ENCODE results near the gene NBEAL1. TPM values are rescaled to one million over a fixed set of nuclear protein-coding genes. Genes with fewer than 3 reads are reported as not detected.
"Not testable (repeated sequence)": the region's sequence is repeated elsewhere in the genome, so short reads cannot be mapped to it uniquely, and the experiment has no call there.

The NBEAL1 gene
- total and polyA plus RNA-seq, 11 donors = 3.1 to 26.9 (median 18.1) TPM

DNA sequence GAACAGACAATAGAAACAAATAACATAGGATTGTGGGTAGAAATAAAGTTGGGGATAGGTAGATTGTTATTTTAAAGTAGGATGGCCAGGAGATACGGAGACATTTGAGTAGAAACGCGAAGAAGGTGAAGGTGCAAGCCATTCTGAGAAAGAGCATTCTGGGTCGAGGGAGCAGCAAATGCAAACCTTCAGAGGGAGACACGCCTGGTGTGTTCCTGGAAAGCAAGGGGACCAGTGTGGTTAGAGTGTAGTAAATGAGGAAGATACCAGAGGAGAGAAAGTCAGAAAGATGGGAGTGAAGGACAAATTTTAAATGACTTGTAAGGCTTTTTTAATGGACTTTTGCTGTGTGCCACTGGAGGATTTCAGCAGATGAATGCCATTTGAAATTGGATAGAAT is 225.8 kb downstream of the NBEAL1 start:
- intact Hi-C loops (cut with DNase I) = no loop called here
- WGBS, 4 donors = 71 to 73% (median 72%) methylated on average over 5 of the region's 5 CpGs
- H3K27ac ChIP-seq = peak overlapping the region in 1 of 12 donors; percentile 92
- ATAC-seq = no peak
- peaks cover 0 to 35% (median 21%) of the 10 kb centered on the region in 9 donors for H3K36me3 ChIP-seq
- peaks cover 0 to 26% (median 15%) of the 10 kb centered on the region in 12 donors for H3K4me1 ChIP-seq
- peak overlapping the region in 8 of 12 donors; percentile 63 to 96 (median 74) for H3K4me3 ChIP-seq
- H3K9me3 ChIP-seq = no peaks in the 10 kb centered on the region
- no peaks in the 10 kb centered on the region for H3K27me3 ChIP-seq
- DNase-seq = no peak
- TF ChIP-seq, protein P1, sequence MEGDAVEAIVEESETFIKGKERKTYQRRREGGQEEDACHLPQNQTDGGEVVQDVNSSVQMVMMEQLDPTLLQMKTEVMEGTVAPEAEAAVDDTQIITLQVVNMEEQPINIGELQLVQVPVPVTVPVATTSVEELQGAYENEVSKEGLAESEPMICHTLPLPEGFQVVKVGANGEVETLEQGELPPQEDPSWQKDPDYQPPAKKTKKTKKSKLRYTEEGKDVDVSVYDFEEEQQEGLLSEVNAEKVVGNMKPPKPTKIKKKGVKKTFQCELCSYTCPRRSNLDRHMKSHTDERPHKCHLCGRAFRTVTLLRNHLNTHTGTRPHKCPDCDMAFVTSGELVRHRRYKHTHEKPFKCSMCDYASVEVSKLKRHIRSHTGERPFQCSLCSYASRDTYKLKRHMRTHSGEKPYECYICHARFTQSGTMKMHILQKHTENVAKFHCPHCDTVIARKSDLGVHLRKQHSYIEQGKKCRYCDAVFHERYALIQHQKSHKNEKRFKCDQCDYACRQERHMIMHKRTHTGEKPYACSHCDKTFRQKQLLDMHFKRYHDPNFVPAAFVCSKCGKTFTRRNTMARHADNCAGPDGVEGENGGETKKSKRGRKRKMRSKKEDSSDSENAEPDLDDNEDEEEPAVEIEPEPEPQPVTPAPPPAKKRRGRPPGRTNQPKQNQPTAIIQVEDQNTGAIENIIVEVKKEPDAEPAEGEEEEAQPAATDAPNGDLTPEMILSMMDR (IDR thresholded peaks at IDR 0.05) = no peak
- no peak for TF ChIP-seq POLR2A (IDR thresholded peaks at IDR 0.05)

DNA sequence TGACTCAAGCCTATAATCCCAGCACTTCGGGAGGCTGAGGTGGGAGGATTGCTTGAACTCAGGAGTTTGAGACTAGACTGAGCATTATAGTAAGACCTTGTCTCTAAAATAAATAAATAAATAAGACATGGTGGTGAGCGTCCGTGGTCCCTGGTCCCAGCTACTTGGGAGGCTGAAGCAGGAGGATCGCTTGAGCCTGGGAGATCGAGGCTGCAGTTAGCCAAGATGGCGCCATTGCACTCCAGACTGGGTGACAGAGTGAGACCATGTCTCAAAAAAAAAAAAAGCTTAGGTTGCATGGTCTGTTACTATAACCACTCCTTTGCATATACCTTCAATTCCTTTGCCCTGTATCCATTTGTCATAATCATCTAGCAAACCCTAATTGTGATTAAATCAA is 227.8 kb downstream of the NBEAL1 start:
- Histone ChIP-seq H3K4me1 (peaks cover 0 to 26% (median 15%) of the 10 kb centered on the region in 12 donors), H3K9me3 (no peaks in the 10 kb centered on the region), H3K27me3 (no peaks in the 10 kb centered on the region), H3K36me3 (peaks cover 0 to 55% (median 40%) of the 10 kb centered on the region in 9 donors), H3K4me3 (no peak overlapping the region), H3K27ac (no peak overlapping the region)
- TF ChIP-seq, protein P1 (IDR thresholded peaks at IDR 0.05) = no peak
- no peak for TF ChIP-seq POLR2A (IDR thresholded peaks at IDR 0.05)
- 96 to 99% (median 98%) methylated on average over 6 of the region's 6 CpGs for WGBS, 4 donors
- ATAC-seq (no peak), DNase-seq (no peak)
- intact Hi-C loops (cut with DNase I) = no loop called here

DNA sequence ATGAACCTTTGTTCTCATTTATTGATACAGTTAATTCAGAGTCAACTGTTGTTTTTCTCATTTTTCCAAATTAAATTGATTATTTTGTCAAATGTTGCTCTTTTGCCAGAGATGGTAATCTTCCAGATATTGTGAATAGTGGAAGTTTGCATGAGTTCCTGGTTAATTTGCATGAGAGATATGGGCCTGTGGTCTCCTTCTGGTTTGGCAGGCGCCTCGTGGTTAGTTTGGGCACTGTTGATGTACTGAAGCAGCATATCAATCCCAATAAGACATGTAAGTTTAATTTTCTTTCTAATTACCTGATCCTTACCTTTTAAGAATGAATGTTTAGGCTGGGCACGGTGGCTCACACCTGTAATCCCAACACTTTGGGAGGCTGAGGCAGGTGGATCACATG is 232.0 kb downstream of the NBEAL1 start:
- DNase-seq = no peak
- ATAC-seq = no peak
- Histone ChIP-seq H3K27me3 (no peaks in the 10 kb centered on the region), H3K36me3 (peaks cover 0 to 90% (median 78%) of the 10 kb centered on the region in 9 donors), H3K27ac (no peak overlapping the region), H3K9me3 (no peaks in the 10 kb centered on the region), H3K4me1 (no peaks in the 10 kb centered on the region), H3K4me3 (no peak overlapping the region)
- WGBS, 4 donors = 94 to 100% (median 96%) methylated on average over 3 of the region's 3 CpGs
- intact Hi-C loops (cut with DNase I) = no loop called here
- TF ChIP-seq, protein P1 (IDR thresholded peaks at IDR 0.05) = no peak
- no peak for TF ChIP-seq POLR2A (IDR thresholded peaks at IDR 0.05)

DNA sequence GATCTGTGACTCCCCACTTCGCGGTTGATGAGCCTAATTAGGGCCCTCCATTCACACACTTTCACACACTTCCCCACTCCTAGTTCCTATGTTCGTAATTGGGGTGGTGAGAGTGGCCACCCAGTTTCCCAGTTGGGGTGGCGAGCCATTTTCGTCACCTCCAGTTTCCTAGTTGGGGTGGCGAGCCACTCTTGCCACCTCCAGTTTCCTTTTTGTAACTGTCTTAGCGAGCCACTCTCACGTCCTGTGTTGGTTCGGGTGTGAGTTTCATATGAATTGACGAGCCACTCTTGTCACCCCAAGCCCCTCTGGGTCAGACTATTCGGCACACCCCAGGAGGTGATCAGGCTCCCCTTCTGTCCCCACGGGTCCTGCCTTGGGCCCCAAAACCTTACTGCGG is 238.1 kb downstream of the NBEAL1 start:
- TF ChIP-seq, protein P1 (IDR thresholded peaks at IDR 0.05) = no peak
- no peak for TF ChIP-seq POLR2A (IDR thresholded peaks at IDR 0.05)
- intact Hi-C loops (cut with DNase I) = no loop called here
- Histone ChIP-seq H3K9me3 (no peaks in the 10 kb centered on the region), H3K27me3 (no peaks in the 10 kb centered on the region), H3K27ac (no peak overlapping the region), H3K4me1 (no peaks in the 10 kb centered on the region), H3K36me3 (peaks cover 0 to 100% (median 86%) of the 10 kb centered on the region in 9 donors), H3K4me3 (no peak overlapping the region)
- no peak for DNase-seq
- WGBS, 4 donors = 96 to 99% (median 98%) methylated on average over 13 of the region's 13 CpGs
- no peak for ATAC-seq

DNA sequence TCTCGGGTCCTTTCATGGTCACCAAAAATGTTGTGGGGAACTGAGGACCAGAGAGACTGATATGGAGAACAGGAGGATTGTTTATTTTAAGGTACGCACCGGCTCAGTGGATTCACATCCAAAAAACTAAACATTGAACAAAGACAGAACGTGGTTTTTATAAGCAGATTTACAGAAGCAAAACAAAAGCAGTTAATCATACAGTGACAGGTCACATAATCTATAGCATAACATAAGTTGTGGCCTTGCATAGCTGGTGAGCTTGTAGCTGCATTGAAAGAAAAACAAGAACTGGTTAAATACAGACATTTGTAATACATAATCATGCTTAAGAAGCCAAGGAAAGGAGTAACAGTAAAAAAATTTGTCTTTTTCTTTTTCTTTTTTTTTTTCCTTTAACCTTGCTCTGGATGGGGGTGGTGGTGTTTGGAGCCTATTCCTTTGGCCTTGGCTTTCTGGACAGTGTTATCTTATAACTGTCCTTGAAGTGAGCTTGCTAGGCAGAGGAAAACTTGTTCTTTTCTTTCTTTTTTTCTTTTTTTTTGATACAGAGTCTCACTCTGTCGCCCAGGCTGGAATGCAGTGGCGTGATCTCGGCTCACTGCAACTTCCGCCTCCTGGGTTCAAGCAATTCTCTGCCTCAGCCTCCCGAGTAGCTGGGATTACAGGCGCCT is 238.9 kb downstream of the NBEAL1 start:
- intact Hi-C loops (cut with DNase I); ATAC-seq; H3K4me3 ChIP-seq; DNase-seq; H3K27ac ChIP-seq; H3K9me3 ChIP-seq; H3K4me1 ChIP-seq; H3K27me3 ChIP-seq: not testable (repeated sequence)
- 85 to 95% (median 87%) methylated on average over 10 of the region's 10 CpGs for WGBS, 4 donors
- H3K36me3 ChIP-seq = peaks cover 0 to 100% (median 86%) of the 10 kb centered on the region in 9 donors
